ENCODE measurements around the gene CHTF18. TPM values are rescaled to one million over a fixed set of nuclear protein-coding genes. Genes with fewer than 3 reads are reported as not detected.

The CHTF18 gene
- total RNA-seq, 1 experiment from 2014 or later: 120 TPM

DNA sequence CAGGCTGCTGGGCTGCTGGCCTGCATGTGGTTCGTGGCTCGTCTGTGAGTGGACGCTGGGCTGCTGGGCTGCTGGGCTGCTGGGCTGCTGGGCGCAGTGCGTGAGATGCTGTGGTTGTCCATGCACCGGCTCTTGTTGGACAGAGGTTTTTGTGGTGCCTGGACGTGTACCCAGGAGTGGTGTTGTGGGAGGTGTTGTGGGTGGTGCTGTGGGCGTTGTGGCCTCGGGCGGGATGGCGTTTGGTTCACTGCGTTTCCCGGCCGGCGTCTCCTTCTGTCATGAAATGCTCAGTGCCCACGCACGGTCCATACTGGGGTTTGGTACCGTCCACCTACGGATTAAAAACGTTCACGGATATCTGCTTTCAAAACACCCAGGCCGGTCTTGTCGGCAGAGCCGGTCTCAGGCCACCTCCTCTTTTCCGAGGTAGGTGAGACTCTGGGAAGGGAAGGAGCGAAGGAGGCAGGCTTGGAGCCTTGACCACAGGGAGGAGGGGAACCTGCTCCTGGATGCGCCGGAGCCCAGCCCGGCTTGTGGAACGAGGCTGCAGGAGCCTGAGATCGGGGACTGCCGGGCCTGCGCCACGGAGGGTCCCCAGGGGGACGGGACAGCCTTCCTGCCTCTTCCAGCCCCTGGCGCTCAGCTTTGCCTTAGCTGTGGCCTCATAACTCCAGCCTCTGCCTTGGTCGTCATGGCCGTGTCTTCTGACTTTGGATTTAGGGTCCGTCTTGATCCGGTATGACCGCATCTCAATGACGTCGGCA is 41.9 kb downstream of the CHTF18 start:
- H2BK20ac ChIP-seq (ENCODE audit: low read depth, low read length, poor library complexity, severe bottlenecking): no peak overlapping the region
- no peak overlapping the region for H3K27ac ChIP-seq (ENCODE audit: insufficient read length, low read depth, low read length)
- H2AFZ ChIP-seq (ENCODE audit: low read length): no peak overlapping the region
- H3K23ac ChIP-seq (ENCODE audit: insufficient read length, low read depth, low read length): no peak overlapping the region
- Mint-ChIP-seq H3K9me3 (peaks cover 0 to 2% of the 10 kb centered on the region in 2 experiments; a peak in 2 of 5 replicates), H3K4me1 (peaks cover 6% of the 10 kb centered on the region in 2 experiments; a peak in 2 of 4 replicates), H3K27ac (peak overlapping the region in 1 of 3 experiments; percentile 49; a peak in 1 of 7 replicates), H3K27me3 (ENCODE audit: low read depth) (peaks cover 20% of the 10 kb centered on the region), H3K36me3 (ENCODE audit: insufficient read depth in 1 of 3, low read depth in 3 of 3) (no peaks in the 10 kb centered on the region; a peak in 1 of 7 replicates), H3K4me3 (peak overlapping the region in 1 of 2 experiments; percentile 6; a peak in 1 of 5 replicates)
- H4K20me1 ChIP-seq (ENCODE audit: control insufficient read depth, insufficient read depth, insufficient read length): no peaks in the 10 kb centered on the region
- H3K14ac ChIP-seq (ENCODE audit: insufficient read depth, low read length): no peak overlapping the region; the same call in 1 of the 2 replicates
- WGBS (ENCODE audit: extremely low coverage, insufficient read length, low lambda C conversion rate): no CpG with 5 or more reads among the region's 43 CpGs
- H4K8ac ChIP-seq (replicated peaks; ENCODE audit: insufficient read length, low read depth, low read length): no peak overlapping the region
- H3K18ac ChIP-seq (ENCODE audit: insufficient read length, low read depth, low read length): no peak overlapping the region
- H2BK12ac ChIP-seq (ENCODE audit: insufficient read length, low read depth, low read length): no peak overlapping the region
- no peaks in the 10 kb centered on the region for H3K27me3 ChIP-seq (ENCODE audit: insufficient read depth, low read length)
- H3K4me1 ChIP-seq (ENCODE audit: insufficient read depth, low read length): no peaks in the 10 kb centered on the region
- no peak overlapping the region for H3T11ph ChIP-seq (ENCODE audit: low read length)
- no peak overlapping the region for H2BK15ac ChIP-seq (ENCODE audit: low read depth, low read length)
- H2BK120ac ChIP-seq (ENCODE audit: low read depth, low read length, poor library complexity, severe bottlenecking): no peak overlapping the region
- H3K9ac ChIP-seq (ENCODE audit: extremely low read depth, insufficient read length, low read length): no peak overlapping the region
- no peaks in the 10 kb centered on the region for H3K23me2 ChIP-seq (ENCODE audit: insufficient read length, low read depth, low read length, poor library complexity, severe bottlenecking)
- no peak overlapping the region for H3K4ac ChIP-seq (ENCODE audit: low read depth, low read length)
- TF ChIP-seq, protein P1, sequence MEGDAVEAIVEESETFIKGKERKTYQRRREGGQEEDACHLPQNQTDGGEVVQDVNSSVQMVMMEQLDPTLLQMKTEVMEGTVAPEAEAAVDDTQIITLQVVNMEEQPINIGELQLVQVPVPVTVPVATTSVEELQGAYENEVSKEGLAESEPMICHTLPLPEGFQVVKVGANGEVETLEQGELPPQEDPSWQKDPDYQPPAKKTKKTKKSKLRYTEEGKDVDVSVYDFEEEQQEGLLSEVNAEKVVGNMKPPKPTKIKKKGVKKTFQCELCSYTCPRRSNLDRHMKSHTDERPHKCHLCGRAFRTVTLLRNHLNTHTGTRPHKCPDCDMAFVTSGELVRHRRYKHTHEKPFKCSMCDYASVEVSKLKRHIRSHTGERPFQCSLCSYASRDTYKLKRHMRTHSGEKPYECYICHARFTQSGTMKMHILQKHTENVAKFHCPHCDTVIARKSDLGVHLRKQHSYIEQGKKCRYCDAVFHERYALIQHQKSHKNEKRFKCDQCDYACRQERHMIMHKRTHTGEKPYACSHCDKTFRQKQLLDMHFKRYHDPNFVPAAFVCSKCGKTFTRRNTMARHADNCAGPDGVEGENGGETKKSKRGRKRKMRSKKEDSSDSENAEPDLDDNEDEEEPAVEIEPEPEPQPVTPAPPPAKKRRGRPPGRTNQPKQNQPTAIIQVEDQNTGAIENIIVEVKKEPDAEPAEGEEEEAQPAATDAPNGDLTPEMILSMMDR (conservative IDR thresholded peaks at IDR 0.05): no peak
- no peak overlapping the region for H4K91ac ChIP-seq (ENCODE audit: insufficient read length, low read depth, low read length)
- DNase-seq: no peak
- no peaks in the 10 kb centered on the region for H3K79me2 ChIP-seq (ENCODE audit: insufficient read depth, low read length)
- no peak overlapping the region for H3K56ac ChIP-seq (ENCODE audit: insufficient read length, low read depth, low read length)
- no peaks in the 10 kb centered on the region for H3K79me1 ChIP-seq (ENCODE audit: insufficient read depth, low read depth, low read length, poor library complexity, severe bottlenecking)
- H4K5ac ChIP-seq (ENCODE audit: insufficient read length, low read depth, low read length): no peak overlapping the region
- no peaks in the 10 kb centered on the region for H3K9me3 ChIP-seq (ENCODE audit: control insufficient read depth, low read depth, low read length)
- no peak overlapping the region for H2BK5ac ChIP-seq (ENCODE audit: insufficient read length, low read length)
- no peak overlapping the region for H3K4me2 ChIP-seq (ENCODE audit: insufficient read depth, insufficient read length, low read length)
- H2AK5ac ChIP-seq (ENCODE audit: insufficient read length, low read length): no peak overlapping the region
